HG03565 (cell line): ENCODE results near the gene DAGLA.
"Not testable (repeated sequence)": the region's sequence is repeated elsewhere in the genome, so short reads cannot be mapped to it uniquely, and the experiment has no call there.

ENCODE experiments used
- ATAC-seq: cut with Tn5 transposase; IDR thresholded peaks from one replicate; pipeline ENCODE4 v1.9.1; 2021; ENCODE audit warnings: mild to moderate bottlenecking, moderate library complexity; ENCODE audit not compliant: unreplicated experiment

Gene DAGLA, protein sequence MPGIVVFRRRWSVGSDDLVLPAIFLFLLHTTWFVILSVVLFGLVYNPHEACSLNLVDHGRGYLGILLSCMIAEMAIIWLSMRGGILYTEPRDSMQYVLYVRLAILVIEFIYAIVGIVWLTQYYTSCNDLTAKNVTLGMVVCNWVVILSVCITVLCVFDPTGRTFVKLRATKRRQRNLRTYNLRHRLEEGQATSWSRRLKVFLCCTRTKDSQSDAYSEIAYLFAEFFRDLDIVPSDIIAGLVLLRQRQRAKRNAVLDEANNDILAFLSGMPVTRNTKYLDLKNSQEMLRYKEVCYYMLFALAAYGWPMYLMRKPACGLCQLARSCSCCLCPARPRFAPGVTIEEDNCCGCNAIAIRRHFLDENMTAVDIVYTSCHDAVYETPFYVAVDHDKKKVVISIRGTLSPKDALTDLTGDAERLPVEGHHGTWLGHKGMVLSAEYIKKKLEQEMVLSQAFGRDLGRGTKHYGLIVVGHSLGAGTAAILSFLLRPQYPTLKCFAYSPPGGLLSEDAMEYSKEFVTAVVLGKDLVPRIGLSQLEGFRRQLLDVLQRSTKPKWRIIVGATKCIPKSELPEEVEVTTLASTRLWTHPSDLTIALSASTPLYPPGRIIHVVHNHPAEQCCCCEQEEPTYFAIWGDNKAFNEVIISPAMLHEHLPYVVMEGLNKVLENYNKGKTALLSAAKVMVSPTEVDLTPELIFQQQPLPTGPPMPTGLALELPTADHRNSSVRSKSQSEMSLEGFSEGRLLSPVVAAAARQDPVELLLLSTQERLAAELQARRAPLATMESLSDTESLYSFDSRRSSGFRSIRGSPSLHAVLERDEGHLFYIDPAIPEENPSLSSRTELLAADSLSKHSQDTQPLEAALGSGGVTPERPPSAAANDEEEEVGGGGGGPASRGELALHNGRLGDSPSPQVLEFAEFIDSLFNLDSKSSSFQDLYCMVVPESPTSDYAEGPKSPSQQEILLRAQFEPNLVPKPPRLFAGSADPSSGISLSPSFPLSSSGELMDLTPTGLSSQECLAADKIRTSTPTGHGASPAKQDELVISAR

DNA sequence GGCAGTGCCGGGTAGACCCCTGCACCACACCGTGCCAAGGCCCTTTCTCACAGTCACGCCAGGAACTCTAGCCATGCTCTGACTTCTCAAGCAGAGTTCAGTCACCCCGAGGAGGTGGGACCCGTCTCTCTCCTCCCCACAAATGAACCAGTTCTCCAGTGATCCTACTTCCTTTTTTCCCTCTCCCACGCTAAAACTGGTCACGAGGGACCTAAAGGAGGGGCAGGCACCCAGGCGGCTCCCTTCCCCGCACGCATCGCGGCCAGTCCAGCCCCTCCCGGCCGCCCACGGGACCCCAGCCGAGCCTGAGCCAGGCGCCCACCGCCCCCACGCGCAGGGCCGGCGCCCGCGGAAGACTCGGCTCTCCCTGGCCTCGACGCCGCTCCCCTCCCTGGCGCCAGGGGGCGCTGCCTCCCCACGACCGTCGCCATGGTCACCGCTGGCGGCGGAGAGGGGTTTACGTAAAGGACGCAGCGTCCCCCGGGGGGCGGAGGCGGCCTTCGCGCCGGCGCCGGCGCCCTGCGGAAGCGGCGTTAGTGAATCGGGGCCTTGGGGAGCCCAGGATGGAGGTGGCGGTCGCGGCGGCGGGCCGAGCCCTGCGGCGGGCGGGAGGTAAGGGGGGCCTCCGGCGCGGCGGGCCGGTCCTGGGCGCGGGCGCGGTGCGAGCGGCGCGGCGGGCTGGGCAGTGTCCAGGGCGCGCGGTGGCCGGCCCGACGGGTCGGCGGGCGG, at the start of gene DAGLA:
Gene DAGLA, plus strand, starts transcription at position 499 of the 729 bp plus-strand sequence. CDS start 39,765 bp downstream, outside the sequence.
- no peak for ATAC-seq

DNA sequence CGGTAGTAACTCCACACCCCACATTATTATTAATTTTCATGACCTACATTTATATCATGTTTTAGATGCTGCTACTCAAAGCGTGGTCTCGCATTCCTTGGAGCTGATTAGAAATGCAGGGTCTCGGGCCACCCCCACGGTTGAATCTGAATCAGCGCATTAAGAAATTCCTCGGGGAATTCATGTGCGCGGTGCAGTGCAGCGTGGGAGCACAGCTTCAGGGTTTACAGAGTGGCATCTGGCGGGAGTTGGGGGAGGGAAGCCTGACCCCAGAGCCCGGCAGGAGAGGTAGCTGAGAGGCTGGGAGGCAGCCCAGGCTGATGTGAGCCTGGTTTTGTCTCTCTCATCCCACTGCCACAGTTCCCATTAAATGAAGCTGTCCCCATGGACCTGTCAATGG, 48.1 kb upstream of the DAGLA start:
- no peak for ATAC-seq

DNA sequence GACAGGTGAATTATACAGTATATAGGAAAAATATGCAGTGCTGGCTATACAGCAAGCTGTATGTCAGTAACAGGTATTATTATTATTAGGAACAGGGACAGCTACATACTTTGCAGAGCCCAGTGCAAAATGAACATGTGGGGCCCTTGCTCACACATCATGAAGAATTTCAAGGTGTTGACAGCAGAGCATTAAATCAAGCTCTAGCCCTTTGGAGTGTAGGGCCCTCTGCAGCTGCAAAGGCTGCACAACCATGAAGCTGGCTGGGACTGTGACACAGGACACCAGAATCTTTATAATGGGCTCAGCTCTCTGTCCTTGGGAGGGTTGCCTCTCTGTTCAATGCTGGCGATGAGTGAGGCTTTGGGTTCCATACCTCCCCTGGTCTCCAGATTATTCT, 44.9 kb upstream of the DAGLA start:
- no peak for ATAC-seq

DNA sequence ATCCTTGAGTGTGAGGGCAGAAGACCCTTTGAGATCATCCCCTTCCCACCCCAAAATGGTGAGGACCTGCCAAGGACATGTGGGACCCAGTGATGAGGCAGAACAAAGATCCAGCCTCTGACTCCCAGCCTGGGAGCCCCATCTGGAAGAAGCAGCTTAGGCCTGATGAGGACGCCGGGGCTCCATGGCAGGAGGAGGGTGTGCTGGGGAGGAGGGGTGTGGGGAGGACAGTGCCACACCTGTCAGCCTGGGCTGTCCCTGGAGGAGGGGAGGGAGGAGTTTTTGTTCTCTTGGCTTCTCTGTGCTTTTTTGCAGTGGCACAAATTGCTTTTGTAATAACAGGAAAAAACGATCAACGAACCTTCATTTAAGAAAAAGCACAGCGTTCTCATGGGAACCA, 44.4 kb upstream of the DAGLA start:
- no peak for ATAC-seq

DNA sequence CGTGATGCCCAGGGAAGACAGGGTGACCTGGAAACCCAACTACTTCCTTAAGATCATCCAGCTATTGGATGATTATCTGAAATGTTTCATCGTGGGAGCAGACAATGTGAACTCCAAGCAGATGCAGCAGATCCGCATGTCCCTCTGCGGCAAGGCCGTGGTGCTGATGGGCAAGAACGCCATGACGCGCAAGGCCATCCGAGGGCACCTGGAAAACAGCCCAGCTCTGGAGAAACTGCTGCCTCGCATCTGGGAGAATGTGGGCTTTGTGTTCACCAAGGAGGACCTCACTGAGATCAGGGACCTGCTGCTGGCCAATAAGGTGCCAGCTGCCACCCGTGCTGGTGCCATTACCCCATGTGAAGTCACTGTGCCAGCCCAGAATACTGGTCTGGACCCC, 43.5 kb upstream of the DAGLA start:
- ATAC-seq, result no peak

DNA sequence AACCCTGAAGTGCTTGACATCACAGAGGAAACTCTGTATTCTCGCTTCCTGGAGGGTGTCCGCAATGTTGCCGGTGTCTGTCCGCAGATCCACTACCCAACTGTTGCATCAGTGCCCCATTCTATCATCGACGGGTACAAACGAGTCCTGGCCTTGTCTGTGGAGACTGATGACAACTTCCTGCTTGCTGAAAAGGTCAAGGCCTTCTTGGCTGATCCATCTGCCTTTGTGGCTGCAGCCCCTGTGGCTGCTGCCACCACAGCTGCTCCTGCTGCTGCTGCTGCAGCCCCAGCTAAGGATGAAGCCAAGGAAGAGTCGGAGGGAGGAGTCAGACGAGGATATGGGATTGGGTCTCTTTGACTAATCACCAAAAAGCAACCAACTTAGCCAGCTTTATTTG, 42.9 kb upstream of the DAGLA start:
- no peak for ATAC-seq

DNA sequence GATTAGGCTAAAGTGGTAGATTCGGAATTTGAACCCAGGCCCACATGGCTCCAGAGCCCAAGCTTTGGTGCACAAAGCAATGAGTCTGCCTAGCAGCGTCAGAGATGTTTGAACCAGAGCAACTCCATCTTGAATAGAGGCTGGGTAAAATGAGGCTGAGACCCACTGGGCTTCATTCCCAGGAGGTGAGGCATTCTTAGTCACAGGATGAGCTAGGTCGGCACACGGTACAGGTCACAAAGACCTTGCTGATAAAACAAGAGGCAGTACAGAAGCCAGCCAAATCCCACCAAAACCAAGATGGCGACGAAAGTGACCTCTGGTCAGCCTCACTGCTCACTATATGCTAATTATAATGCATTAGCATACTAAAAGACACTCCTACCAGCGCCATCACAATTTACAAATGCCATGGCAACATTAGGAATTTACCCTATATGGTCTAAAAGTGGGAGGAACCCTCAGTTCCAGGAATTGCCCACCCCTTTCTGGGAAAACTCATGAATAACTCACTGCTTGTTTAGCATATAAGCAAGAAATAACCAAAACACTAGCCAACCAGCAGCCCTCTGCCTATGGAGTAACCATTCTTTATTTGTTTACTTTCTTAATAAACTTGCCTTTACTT, 40.3 kb upstream of the DAGLA start:
- ATAC-seq, result no peak

DNA sequence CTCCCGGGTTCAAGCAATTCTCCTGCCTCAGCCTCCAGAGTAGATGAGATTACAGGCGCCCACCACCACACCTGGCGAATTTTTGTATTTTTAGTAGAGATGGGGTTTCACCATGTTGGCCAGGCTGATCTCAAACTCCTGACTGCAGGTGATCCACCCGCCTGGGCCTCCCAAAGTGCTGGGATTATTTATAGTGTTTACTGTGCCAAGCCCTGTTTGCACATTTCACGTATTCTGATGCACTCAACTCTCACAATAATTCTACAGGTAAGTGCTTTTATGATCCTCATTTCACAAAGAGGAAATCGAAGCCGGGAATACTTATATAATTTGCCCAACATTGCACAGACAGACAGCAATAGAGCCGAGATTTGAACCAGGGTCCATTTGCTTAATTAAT, 38.0 kb upstream of the DAGLA start:
- no peak for ATAC-seq

DNA sequence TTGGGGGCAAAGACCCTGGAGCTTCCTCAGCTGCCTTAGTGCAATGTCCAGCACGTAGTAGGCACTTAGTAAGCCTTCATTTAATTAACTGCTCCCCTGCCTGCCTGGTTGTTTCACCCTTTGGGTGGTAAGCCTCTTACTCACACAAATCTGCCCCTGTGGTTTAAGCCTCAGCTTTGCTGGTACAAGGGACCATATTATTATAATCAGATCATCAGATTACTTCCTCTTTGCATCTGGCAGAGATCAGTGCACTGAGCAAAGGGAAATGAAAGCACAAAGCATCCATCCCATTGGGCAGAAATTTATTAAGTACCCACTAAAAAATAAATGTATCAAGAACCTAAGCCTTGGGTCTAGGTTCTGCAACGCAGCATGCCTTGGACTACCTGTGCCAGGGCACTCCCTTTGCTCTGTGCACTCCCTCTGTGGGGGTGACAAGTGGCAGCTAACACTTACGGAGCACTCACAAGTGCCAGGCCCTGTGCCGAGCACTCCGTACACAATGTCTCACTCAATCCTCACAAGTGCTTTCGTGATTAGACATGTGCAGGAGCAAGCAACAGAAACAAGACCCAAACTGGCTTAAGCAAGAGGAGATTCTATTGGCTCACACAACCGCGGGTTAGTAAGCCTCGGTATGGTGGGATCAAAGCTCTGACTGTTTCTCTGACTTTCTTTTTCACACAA, 34.9 kb upstream of the DAGLA start:
- ATAC-seq, result no peak

DNA sequence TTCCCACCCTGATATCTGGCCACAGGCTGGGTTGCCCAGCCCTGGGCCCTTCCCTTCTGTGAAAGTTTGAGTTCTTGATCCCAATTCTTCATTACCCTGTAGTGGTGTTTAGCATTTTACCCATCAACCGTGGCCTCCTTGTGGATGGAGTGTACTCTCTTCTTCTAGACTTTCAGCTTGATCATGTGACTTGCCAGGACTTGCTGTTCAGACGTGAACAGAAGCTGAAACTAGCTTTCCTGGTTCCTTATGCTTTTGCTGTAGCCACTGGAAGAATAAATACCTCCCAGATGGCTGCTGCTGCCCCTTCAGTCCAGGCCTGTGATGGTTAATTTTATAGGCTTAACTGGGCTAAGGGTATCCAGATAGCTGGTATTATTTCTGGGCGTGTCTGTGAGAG, 32.7 kb upstream of the DAGLA start:
- ATAC-seq, result no peak

DNA sequence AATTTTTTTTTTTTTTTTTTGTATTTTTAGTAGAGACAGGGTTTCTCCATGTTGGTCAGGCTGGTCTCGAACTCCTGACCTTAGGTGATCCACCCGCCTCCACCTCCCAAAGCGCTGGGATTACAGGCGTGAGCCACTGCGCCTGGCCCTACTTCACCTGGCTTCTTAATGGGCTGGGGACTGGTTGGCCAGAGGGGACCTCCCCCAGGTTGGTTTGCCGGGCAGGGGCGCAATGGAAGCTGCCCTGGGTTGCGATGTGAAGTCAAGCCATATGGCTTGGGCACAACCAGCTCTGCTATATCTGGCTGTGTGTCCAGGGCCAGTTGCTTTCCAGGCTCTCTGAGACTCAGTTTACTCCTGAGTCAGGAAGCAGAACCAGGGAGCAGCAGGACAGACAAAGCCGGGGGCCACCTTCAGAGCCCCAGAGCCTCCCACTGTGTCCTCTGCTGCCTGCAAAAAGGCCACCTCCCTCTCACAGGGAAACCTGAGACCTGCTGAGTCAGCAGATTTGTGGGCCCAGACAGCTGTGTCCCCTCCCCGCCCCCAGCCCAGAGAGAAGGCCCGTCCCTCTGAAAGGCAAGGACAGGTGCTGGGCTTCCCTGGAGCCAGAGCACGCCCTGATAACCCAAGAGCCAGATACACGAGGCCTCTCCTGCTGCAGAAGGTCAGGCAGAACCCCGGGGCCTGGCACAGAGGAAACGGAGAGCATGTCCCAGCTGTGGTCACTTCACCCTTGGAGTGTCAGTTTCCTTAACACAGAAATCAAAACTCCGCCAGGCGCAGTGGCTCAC, 29.2 kb upstream of the DAGLA start:
- no peak for ATAC-seq

DNA sequence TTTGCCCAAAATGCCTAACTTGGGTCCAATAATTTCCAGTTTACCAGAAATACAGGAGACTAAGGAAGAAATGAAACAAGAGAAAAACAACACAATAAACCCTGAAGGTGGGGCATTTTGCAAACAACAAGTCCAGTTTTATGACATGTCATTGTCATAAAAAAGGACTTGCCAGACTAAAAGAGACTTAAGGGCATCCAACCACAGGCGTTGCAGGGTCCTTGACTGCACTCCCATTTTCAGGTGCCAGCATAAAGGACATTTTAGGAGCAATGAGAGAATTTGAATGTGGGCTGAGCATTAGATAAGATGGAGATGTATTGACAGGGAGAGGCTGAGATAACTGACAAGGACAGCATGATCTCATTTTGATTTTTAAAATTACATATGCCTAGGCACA, 28.1 kb upstream of the DAGLA start:
- no peak for ATAC-seq

DNA sequence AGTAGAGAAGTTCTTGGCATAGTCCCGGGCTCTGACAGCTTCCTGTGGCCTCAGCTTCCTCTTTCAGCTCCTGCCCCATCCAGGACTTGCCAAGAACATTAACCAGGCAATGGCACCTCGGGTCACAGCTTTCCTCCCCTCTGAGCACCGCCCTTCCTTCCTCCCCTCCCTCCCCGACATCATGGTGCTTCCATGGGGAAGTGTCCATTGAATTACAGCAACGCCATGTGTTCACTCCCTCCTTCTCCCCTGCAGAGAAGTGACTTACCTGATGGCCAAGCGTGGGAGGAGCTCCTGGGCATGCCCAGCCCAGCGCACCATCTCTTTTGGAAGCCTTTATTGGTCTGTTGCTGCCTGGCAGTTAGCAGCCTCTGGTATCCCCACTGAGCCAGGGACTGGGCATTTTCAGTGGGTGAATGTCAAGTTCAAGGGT, 25.8 kb upstream of the DAGLA start:
- no peak for ATAC-seq

DNA sequence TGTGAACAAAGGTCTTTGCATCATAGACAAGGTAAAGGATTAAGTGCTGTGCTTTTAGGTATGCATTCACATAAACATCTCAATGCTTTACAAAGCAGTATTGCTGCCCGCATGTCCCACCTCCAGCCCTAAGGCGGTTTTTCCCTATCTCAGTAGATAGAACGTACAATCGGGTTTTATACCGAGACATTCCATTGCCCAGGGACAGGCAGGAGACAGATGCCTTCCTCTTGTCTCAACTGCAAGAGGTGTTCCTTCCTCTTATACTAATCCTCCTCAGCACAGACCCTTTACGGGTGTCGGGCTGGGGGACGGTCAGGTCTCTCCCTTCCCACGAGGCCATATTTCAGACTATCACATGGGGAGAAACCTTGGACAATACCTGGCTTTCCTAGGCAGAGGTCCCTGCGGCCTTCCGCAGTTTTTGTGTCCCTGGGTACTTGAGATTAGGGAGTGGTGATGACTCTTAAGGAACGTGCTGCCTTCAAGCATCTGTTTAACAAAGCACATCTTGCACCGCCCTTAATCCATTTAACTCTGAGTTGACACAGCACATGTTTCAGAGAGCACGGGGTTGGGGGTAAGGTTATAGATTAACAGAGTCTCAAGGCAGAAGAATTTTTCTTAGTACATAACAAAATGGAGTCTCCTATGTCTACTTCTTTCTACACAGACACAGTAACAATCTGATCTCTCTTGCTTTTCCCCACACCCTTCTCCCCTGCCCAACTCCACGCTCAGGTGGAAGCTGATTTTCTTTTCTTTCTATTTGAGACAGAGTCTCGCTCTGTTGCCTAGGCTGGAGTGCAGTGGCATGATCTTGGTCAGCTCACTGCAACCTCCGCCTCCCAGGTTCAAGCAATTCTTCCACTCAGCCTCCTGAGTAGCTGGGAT, 24.7 kb upstream of the DAGLA start:
- ATAC-seq, result not testable (repeated sequence)

DNA sequence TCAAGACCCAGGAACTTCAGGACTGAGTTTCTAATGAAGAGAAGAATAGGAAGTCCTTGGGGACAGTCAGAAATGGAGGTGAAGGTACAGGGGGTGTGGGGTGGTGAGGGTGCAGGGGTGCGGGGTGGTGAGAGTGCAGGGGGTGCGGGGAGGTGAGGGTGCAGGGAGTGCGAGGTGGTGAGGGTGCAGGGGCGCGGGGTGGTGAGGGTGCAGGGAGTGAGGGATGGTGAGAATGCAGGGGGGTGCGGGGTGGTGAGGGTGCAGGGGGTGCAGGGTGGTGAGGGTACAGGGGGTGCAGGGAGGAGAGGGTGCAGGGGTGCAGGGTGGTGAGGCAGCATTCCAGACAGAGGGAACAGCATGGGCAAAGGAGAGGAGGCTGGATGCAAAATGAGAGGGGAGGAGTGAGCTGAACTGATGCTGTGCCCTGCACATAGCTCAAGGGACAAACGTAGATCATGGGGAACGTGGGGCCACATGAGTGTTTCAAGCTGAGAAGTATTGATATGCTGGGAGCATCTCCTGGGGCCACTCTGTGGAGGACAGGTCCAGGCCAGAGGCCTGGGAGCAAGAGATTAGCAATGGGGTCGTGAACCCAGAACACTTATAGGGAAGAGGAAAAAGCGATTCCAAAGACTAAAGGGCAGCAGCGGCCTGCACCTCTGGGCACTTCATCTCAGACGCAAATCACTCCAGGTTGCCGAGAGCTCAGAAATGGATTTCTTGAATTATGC, 23.7 kb upstream of the DAGLA start:
- ATAC-seq, result no peak

DNA sequence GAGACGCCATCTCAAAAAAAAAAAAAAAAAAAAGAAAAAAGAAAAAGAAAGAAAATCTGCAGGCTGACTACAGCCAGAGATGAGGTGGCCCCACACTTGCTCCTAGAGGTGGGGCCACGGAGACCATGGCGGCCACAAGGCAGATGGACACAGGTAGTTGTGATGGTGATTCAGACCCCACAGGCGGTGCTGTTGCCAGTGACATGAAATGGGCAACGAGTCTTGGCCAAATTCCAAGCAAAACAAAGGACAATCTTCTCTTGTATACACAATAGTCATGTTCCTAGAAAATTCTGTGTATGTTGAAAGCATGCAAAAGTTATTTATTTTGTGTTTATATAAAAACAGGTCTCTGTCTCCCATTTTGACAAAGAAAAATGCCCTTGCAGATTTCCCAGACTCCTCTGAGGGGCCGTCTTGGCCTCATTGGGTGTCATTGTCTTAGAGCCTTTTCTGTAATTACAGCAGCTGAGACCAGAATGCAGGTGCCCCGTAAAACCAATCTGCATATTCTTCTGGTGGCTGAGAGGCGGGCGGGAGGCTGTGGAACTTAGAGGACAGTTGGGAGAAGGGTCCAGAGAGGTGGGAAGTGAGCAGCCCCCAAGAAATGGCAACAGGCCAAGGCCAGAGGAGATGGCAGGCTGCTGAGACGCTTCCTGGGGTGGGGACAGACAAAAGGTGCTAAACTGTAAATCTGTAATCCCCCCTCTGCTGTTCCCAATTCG, 22.5 kb upstream of the DAGLA start:
- no peak for ATAC-seq
